ENCODE measurements around the gene LRP3. TPM values are rescaled to one million over a fixed set of nuclear protein-coding genes. Genes with fewer than 3 reads are reported as not detected.
"Not testable (repeated sequence)": the region's sequence is repeated elsewhere in the genome, so short reads cannot be mapped to it uniquely, and the experiment has no call there.

LRP3 gene
- total RNA-seq, 1 experiment from 2014 or later, result 86.5 TPM

- DNase-seq (ENCODE audit: low spot score), result no peak
Measured at GRCh38 chr19:33202546-33203507, 8.7 kb downstream of the LRP3 start.

DNA sequence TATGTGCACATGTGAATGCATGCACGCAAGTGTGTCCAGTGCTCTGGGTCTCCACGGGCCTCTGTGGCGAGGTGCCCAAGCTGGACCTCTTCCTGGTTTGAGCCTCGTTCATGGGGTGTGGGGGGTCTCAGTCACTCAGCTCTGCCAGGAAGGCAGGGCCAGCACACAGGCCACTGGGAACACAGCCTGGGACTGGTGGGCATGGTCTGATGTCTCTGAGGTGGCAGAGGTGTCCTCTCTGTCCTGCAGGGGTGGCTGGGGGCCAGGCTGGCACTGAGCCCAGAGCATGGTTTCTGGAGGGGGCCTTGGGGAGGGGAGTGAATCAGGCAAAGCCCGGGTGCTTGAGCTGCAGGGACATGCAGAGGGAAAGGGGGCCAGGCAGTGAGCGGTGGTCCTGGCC, 9.4 kb downstream of the LRP3 start:
- DNase-seq (ENCODE audit: low spot score), result no peak

DNA sequence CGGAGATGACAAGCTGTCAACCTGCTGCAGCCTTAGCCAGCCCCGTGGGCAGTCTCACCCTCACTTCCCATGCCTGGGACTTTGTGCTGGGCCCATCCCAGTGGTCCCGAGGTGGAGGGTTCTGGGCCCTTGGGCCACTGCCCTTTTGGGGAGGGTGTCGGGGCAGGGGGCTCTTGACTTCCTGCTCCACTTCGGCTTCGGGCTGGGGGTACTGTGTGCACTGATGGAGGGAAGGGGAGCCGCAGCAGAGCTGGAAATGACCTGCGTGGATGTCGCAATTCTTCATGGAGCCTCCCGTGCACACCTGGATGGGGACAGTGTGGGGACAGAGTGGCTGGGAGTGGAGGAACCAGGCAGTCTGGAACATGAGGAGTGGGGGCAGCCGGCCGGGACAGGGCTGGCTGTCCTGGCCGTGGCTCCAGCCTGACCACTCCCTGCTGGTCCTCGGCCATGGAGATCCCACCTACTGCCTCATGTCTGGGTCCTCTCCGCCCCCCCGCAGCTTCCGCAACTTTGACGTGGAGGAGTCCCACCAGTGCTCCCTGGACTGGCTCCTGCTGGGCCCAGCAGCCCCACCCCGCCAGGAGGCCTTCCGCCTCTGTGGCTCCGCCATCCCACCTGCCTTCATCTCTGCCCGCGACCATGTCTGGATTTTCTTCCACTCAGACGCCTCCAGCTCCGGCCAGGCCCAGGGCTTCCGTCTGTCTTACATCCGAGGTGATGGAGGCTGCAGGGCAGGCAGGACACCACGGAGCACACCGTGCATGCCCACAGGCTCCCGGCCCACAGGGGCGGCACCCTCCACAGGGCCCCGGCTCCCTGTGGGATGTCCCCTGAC, 10.2 kb downstream of the LRP3 start:
- DNase-seq (ENCODE audit: low spot score), result no peak

- DNase-seq (ENCODE audit: low spot score), result no peak
Measured at GRCh38 chr19:33205110-33205509, 11.0 kb downstream of the LRP3 start.

GRCh38 chr19:33205531-33206260, 11.6 kb downstream of the LRP3 start:
- DNase-seq (ENCODE audit: low spot score), result no peak

DNA sequence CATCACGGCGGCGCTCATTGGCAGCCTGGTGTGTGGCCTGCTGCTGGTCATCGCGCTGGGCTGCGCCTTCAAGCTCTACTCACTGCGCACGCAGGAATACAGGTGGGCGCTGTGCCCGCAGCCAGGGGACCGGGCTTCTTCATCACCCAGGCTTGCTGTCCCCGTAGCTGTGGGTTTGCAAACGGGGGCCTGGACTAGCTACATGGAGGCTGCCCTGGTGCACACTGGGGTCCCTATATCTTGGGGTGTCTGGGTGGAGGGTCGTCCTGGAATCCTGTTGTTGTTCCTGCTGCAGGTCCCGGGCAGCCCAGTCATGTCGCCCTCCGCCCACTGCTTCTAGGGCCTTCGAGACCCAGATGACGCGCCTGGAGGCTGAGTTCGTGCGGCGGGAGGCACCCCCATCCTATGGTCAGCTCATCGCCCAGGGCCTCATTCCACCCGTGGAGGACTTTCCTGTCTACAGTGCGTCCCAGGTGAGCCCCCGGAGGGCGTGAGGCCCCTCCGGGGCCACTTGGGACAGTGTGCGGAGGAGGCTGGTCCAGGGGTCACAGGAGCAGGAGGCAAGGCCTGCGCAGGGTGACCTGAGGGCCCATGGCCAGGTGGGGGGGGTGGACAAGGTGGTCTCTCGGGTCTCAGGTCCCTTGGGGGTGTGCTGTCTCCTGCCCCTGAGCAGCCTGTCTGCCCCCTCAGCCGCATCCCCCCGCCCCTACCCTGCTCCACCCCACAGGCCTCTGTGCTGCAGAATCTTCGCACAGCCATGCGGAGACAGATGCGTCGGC, 12.3 kb downstream of the LRP3 start:
- no peak for DNase-seq (ENCODE audit: low spot score)

DNA sequence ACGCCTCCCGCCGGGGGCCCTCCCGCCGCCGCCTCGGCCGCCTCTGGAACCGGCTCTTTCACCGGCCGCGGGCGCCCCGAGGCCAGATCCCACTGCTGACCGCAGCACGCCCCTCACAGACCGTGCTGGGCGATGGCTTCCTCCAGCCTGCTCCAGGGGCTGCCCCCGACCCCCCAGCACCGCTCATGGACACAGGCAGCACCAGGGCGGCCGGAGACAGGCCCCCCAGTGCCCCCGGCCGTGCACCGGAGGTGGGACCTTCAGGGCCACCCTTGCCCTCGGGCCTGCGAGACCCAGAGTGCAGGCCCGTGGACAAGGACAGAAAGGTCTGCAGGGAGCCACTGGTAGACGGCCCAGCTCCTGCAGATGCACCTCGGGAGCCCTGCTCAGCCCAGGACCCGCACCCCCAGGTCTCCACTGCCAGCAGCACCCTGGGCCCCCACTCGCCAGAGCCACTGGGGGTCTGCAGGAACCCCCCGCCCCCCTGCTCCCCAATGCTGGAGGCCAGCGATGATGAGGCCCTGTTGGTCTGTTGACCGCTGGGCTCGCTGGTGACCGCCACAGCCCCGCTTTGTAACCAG, 13.0 kb downstream of the LRP3 start:
- no peak for DNase-seq (ENCODE audit: low spot score)

DNA sequence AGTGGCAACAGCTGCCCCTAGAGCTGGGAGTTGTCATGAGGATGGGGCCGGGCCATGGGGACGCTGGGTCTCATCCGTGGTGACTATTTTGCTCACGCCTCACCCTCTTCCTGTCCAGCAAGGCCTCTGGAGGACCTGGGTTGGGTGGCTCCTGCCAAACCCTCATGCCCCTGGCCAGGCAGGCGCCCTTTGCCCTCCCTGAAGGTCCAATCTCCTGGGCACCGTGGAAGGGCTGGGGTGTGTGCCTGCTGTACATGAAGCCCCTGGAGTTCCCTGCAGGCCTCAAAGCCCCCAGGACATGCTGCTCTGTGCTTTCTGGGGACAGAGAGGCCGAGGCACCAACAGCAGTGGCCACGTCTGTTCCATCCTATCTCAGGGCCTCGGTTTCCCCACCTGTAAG, 13.8 kb downstream of the LRP3 start:
- no peak for DNase-seq (ENCODE audit: low spot score)

- DNase-seq (ENCODE audit: low spot score), result no peak
Measured at GRCh38 chr19:33208371-33208895, 14.3 kb downstream of the LRP3 start.

DNA sequence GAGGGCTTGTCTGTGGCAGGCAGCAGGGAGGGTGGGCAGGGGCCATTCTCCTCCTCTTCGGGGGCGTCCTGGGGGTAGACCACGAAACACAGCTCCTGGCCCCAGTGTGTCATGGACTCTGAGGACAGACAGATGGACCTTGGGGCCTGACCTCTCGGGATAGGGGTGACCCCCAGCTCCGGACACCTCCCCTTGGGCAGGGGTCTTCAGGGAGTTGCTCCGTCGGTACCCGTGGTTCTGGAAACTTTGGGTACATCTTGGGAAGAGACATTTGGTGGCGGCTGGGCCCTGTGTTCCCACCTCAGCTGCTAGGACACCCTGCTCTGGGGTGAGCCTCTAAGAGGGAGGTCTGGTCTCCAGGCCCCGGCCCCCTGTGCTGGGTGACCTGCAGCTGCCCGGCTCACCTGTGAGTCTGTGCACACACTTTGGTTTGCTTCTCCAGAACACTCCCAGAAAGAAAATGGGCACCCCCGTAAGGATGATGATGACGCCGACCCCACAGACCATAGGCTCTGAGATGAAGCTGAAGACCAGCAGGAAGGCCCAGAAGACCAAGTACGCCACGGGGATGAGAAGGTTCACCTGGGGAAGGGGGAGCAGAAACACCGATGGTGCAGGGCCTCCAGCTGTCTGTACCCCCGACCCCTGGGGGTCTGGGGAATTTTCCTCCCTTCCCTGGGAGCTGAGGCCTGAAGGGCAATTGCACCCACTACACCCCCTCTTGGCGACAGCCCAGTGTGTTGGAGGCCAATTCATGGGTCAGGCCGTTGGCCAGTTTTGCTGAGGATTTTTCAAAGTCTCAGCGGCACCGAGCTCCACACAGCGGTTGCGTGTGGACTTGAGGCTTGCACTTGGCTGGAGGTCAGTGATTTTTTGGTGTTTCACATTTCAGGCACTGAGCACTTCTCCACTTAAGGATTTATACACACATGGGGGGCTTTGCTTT, 15.0 kb downstream of the LRP3 start:
- DNase-seq (ENCODE audit: low spot score), result no peak

DNA sequence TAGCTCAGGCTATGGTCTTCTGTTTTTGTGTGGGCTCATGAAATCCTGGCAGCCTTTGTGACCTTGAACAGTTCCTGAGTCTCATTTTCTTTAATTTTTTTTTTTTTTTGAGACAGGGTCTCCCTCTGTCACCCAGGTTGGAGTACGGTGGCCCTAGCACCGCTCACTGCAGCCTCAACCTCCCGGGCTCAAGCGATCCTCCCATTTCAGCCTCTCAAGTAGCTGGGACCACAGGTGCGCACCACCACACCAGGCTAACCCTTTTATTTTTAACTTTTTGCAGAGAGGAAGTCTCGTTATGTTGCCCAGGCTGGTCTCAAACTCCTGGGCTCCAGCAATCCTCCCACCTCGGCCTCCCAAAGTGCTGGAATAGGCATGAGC, 15.7 kb downstream of the LRP3 start:
- not testable (repeated sequence) for DNase-seq (ENCODE audit: low spot score)

- no peak for DNase-seq (ENCODE audit: low spot score)
Measured at GRCh38 chr19:33210266-33210940, 16.3 kb downstream of the LRP3 start.

GRCh38 chr19:33211794-33212435, 17.8 kb downstream of the LRP3 start:
- no peak for DNase-seq (ENCODE audit: low spot score)

GRCh38 chr19:33212436-33213172, 18.5 kb downstream of the LRP3 start:
- DNase-seq (ENCODE audit: low spot score), result no peak

DNA sequence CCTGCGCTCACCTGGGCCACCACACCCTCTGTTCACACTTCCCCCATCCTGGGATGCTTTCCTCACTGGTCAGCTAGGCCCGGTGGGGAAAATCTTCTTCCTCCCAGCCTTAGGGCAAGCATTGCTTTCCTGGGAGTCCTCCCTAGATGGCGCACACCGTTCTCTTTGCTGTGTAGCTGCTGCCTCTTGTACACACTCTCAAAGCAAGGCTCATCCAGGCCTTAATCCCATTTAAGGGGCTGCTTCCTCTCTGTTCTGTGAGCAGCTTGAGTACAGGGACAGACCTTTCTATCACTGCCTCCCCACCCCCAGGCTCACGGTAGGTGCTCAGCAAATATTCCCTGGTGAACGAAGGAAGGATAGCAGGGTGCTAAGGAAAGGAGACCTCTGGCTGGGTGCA, 20.5 kb downstream of the LRP3 start:
- peak; percentile 18 for DNase-seq (ENCODE audit: low spot score)

DNA sequence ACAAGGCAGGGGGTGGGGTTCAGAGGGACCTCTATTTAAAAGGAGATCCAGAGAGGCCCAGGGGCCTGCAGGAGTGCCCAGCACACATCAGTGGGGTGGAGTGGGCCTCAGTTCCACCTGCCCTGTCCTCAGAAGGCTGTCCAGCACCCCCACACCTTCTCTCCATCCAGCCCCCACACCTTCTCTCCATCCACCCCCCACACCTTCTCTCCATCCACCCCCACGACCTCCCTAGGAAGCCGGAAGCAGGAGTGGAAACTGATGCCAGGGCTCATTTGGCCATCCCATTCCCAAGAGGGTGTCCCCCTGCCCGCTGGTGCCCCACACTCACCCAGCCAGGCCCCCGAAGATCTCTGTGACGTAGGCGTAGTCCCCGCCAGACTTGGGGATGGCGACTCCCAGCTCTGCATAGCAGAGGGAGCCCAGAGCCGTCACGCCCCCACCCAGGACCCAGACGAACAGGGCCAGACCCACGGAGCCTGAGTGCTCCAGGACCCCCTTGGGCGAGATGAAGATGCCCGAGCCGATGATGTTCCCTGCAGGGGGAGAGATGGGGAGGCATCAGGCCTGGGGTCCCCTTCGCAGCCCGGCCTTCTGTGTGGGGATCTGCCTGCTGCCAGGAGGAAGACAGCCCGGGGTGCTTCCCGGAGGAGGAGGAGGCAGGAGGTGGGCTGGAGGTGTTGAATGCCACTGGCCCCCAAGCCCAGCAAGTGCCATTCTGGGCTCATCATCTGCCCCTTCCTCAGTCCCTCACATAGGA, 21.5 kb downstream of the LRP3 start:
- no peak for DNase-seq (ENCODE audit: low spot score)

All from A172 (cell line).